ENCODE results near the gene OSMR. TPM values are rescaled to one million over a fixed set of nuclear protein-coding genes. Genes with fewer than 3 reads are reported as not detected.

The OSMR gene
- polyA plus RNA-seq, 4 donors: 8.2 to 11.1 (median 10.1) TPM

GRCh38 chr5:38923661-38924451, 78.0 kb downstream of the OSMR start:
- no peak for DNase-seq (ENCODE audit: low read depth in 4 of 4, low spot score in 3 of 4)

GRCh38 chr5:38925154-38925925, 79.5 kb downstream of the OSMR start:
- DNase-seq (ENCODE audit: low read depth in 4 of 4, low spot score in 3 of 4): no peak

GRCh38 chr5:38926121-38926520, 80.3 kb downstream of the OSMR start:
- no peak for DNase-seq (ENCODE audit: low read depth in 4 of 4, low spot score in 3 of 4)

DNA sequence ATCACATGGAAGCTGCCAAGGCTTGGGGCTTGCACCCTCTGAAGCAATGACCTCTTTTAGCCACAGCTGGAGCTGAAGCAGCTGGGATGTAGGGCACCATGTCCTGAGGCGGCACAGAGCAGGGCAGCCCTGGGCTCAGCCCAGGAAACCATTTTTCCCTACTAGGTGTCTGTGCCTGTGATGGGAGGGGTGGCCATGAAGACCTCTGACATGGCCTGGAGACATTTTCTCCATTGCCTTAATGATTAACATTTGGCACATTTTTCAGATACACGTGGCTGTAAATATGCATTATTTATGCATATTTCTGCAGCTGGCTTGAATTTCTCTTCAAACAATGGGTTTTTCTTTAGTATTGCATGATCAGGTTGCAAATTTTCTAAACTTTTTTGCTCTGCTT, 81.7 kb downstream of the OSMR start:
- DNase-seq (ENCODE audit: low read depth in 4 of 4, low spot score in 3 of 4): no peak

DNA sequence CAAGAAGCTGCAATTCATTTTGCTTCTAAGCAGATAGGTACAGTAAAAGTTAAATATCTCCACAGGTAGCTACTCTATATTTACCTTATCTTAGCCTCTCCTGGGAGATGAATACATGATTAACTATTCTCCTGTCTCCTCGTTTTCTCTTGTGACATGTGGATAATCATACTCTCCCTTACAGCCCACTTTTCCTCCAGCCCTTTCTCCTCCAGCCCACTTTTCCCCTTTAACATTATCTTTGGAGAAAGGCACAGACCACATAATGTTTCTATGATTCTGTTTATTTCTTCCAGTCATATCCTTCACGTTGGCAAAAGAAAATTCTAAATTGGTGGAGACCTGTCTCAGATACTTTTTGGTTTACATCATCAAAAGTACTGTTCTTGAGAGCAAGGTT, 84.0 kb downstream of the OSMR start:
- no peak for DNase-seq (ENCODE audit: low read depth in 4 of 4, low spot score in 3 of 4)

GRCh38 chr5:38931731-38932130, 85.9 kb downstream of the OSMR start:
- DNase-seq (ENCODE audit: low read depth in 4 of 4, low spot score in 3 of 4): no peak

DNA sequence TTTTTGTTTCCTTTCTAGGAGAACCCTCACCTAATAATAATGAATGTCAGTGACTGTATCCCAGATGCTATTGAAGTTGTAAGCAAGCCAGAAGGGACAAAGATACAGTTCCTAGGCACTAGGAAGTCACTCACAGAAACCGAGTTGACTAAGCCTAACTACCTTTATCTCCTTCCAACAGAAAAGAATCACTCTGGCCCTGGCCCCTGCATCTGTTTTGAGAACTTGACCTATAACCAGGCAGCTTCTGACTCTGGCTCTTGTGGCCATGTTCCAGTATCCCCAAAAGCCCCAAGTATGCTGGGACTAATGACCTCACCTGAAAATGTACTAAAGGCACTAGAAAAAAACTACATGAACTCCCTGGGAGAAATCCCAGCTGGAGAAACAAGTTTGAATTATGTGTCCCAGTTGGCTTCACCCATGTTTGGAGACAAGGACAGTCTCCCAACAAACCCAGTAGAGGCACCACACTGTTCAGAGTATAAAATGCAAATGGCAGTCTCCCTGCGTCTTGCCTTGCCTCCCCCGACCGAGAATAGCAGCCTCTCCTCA, 87.1 kb downstream of the OSMR start:
- DNase-seq (ENCODE audit: low read depth in 4 of 4, low spot score in 3 of 4): no peak

GRCh38 chr5:38935437-38935836, 89.6 kb downstream of the OSMR start:
- DNase-seq (ENCODE audit: low read depth in 4 of 4, low spot score in 3 of 4): no peak

DNA sequence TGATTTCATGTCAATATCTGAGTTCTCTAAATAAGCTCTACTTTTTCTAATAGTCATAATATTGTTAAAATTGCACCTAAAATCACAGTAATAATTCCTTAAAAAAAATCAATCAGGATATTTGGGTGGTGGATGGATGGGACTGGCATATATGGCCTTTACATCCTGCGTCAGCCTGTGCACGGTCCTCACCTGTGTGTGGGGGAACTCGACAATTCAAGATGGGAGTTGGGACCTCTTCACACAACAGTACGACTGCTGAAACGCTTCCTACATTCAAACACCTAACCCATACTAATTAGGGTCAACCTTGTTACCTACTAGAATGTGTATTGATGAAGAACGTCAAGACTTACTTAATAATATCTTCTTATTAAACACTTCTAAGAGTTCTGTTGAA, 90.5 kb downstream of the OSMR start:
- DNase-seq (ENCODE audit: low read depth in 4 of 4, low spot score in 3 of 4): no peak

GRCh38 chr5:38938424-38938823, 92.6 kb downstream of the OSMR start:
- no peak for DNase-seq (ENCODE audit: low read depth in 4 of 4, low spot score in 3 of 4)

DNA sequence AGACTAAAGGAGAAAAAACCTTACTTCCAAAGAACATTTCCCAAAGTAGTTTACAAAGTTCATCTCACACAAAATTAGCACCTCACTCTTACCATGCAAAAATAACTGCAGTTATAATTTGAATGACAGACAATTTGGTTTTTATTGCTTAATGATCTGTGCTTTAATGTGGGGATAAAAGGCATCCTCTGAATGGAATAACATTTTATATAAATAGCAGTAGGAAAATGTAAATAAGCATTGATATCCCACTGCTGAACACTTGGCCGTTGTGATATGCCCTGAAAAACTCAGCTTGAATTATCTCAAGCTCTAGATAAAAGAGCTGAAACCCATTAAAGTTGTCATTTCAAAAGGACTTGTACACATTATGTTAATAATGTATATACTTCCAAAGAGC, 93.2 kb downstream of the OSMR start:
- DNase-seq (ENCODE audit: low read depth in 4 of 4, low spot score in 3 of 4): no peak

GRCh38 chr5:38940230-38940858, 94.5 kb downstream of the OSMR start:
- DNase-seq (ENCODE audit: low read depth in 4 of 4, low spot score in 3 of 4): no peak

- DNase-seq (ENCODE audit: low read depth in 4 of 4, low spot score in 3 of 4): no peak
Observed at GRCh38 chr5:38941912-38942311, 96.1 kb downstream of the OSMR start.

DNA sequence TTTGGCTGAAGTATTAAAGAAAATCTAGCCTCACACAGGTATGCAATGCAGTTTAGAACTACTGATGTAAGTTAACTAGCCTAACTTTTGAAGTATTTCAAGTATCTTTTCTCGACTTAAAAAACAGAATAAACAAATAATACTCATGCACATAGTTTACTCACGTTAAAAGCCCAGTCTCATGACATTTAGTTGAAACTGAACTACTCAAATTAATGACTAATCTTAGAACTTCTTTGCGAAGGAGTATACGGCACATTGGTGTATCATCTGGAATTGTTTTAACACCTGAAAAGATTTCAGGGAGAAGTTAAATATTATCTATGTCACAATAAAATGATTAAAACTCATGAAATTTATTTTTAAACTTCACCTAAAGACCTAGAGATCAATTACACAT, 98.5 kb downstream of the OSMR start:
- no peak for DNase-seq (ENCODE audit: low read depth in 4 of 4, low spot score in 3 of 4)

DNA sequence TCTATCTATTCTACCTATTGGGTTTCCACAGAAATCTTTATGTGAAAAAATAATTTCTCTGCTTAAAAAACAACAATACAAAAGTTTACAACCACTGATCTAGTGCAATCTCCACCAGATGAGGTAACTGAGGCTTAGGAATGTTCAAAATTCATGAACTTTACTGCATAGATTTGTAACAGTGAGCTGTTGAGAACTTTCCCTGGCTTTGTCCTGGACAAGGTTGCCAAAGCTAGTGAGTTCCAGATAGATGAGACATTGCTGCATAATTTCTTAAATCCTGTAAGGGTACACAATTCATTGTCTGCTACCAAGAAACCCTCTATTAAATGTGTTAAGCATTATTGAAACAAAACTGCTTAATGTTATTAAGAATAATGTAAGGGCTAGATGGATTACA, 102.7 kb downstream of the OSMR start:
- no peak for DNase-seq (ENCODE audit: low read depth in 4 of 4, low spot score in 3 of 4)

DNA sequence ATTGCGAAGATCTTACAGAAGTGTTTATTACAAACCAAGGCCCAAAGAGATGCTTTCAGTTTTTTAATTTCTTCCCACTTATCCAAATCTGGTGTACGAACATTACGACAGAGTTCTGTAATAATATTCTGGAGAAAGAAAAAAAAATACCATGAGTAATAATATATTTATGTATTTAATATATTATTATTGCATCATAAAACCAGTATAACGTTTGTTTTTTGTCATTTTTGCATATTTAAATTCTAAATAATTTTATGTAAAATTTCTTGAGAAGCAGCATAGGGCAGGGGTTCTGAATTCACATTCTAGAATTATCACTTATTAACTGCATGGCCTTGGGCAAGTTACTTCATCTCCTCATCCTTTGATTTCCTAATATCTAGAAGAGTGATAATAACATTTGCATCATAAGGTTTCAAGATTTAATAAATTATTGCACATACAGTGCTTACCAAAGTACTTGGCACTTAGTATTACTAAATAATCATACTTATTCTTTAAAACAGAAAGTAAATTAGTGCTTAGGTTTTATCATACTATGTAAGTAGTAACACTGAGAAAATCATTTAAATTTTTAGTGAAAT, 107.7 kb downstream of the OSMR start:
- no peak for DNase-seq (ENCODE audit: low read depth in 4 of 4, low spot score in 3 of 4)

GRCh38 chr5:38961691-38962090, 115.9 kb downstream of the OSMR start:
- no peak for DNase-seq (ENCODE audit: low read depth in 4 of 4, low spot score in 3 of 4)

DNA sequence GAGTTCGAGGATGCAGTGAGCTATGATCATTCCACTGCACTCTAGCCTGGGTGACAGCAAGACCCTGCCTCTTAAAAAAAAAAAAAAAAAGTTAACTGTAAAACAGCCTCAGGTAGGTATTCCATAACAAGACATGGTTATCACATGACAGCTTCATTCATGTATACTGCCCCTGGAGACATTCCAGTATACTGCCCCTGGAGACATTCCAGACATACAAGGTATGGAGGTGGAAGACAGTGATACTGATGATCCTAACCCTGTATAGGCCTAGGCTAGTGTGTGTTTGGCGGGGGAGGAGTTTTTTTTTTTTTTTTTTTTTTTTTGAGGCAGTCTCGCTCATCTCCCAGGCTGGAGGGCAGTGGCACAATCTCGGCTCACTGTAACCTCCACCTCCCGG, 122.9 kb downstream of the OSMR start:
- DNase-seq (ENCODE audit: low read depth in 4 of 4, low spot score in 3 of 4): no peak

- no peak for DNase-seq (ENCODE audit: low read depth in 4 of 4, low spot score in 3 of 4)
Observed at GRCh38 chr5:38978036-38978435, 132.2 kb downstream of the OSMR start.

DNA sequence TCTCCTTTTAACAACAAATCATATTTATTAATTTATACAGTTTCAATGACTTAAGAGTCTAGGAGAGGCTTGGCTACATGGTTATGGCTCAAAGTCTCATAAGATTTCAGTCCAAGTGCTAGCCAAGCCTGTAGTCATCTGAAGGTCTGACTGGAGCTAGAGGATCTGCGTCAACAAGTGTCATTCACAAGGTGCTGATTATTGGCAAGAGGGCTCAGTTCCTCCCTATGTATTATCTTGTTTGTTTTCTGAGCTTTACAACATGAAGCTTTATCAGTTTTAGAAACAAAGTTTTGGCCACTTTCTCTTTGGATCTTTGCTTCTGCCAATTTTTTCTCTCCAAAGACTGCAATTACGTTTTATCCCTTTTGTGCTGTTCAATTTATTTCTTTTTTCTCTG, 133.7 kb downstream of the OSMR start:
- DNase-seq (ENCODE audit: low read depth in 4 of 4, low spot score in 3 of 4): no peak
